Measurements from ENCODE around the gene AKT2. TPM values are rescaled to one million over a fixed set of nuclear protein-coding genes. Genes with fewer than 3 reads are reported as not detected.

The AKT2 gene
- total RNA-seq, 1 donor from 2014 or later = 136 TPM

DNA sequence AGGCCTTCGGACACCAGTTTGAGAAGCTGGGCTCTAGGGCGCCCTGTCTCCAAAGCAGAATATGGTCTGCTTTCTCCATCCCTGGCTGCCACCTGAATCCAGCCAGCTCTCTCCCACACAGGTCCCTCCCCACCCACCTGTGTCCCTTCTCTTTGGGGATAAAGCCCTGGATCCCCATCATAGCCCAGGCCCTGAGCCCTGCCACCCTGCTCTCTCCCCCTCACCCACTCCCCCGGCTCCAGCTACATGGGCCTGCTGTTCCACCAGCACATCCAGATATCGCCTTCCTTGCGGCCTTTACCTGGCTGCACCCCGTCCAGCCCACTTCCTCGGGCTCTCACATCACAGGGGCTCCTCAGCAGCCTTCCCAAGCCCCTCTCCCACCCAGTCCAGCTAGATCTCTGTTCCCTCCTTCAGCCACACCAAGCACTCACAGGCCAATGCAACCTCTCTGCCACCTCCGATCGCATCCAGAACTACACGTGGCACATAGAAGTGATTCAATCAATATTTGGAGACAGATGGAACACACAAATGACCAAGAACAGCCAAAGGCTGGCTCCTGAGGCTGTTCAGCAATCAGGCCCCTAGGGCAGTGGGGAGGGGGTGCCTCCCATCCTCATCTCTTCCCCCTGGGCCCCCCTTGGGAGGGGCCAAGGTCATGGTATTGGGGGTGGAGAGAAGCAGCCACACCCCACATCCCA is 7.6 kb downstream of the AKT2 start:
- intact Hi-C loops (cut with micrococcal nuclease) = no loop called here

DNA sequence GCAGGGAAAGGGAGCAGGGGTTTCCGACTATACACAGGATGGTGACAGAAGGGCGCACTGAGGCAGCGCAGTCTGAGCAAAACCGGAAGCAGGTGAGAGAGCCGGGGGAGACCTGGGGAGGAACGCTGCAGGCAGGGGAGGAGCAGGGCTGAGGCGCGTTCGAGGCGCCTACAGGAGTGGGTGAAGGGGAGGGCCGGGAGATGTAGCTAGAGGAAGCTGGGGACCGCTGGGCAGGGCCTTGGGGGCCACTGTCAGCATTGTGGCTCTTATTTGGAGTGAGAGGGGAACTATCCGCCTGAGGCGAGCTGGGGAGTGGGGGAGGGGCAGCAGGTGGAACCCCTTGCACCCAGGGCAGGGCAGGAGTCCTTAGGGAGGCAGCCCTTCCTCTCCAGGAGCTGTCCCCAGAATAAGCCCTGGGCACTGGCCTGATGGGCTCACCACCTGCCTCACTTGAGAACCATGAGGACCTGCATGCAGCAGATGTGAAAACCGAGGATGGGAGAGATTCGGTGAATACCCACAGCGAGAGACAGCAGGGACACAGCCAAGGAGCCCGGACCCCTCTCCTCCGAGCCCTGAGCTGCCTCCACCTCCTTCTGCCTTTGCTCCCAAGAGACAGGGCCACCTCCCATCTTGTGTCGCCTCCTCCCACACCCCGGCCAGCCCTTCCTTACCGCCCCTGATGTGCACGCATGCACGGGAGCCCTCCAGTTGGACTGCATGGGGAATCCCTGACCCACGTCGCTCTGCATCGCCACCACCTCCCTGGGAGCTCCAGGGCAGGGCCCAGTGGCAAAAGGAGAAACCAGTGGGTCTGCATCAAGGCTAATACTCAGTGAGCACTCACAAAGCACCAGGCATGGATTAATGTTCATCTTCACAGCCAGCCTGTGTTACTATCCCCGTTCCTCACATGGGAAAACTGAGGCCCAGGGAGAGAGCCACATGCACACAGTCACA is 10.3 kb downstream of the AKT2 start:
- intact Hi-C loops (cut with micrococcal nuclease) = no loop called here

DNA sequence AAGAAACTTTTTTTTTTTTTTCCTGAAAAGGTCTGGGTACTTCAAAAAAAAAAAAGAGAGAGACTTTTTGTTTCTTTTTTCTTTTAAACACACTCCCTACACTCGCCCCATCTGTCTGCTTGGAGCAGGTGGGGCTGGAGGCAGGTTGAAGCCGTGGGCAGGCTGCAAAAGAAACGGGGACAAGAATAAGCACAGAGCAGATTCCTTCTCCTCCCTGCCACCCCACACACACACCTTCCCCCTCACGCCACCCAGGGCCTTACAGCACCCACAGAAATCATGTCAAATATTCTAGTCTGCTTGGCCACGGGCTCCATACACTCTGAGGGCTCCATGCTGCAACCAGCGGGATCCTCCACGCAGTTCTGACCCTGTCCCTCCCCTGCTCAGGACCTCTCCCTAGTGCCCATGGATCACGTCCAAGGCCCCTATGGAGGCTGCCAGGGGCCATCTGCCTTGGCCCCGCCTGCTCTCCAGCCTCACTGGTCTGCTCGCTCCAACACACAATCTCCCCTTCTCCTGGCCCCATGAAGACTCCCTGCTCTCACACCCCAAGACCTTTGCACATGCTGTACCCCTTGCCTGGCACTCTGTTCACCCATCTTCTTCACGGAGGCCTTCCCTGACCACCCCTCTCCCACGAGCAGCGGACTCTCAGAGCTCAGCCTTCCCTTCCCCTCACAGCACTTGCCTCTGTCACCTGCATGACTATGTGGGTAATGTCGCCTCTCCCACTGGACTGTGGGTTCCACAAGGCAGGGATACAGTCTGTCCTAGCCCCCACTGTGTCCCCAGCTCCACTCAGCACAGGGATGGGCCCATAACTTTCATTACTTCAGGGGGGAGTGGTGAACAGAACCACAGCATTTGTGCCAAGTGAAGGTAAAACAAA is 11.4 kb downstream of the AKT2 start:
- intact Hi-C loops (cut with micrococcal nuclease) = no loop called here

DNA sequence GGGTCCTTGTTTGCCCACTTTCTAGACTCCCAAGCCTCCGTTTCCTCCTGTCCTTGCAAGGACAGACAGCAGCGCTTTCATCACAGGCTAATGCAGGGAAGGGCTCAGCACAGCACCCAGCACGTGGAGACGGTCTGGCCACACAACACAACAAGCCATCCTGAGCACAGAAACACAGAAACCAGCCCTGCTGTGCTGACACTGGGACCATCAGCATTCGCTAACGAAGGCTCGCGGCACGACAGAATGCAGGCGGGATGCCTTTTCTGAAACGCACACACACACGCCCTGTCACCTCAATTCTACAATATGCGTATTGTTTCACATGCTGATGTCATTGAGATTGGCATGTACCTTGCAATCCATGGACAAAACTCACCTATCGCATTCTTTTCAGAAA is 12.9 kb downstream of the AKT2 start:
- intact Hi-C loops (cut with micrococcal nuclease) = no loop called here

DNA sequence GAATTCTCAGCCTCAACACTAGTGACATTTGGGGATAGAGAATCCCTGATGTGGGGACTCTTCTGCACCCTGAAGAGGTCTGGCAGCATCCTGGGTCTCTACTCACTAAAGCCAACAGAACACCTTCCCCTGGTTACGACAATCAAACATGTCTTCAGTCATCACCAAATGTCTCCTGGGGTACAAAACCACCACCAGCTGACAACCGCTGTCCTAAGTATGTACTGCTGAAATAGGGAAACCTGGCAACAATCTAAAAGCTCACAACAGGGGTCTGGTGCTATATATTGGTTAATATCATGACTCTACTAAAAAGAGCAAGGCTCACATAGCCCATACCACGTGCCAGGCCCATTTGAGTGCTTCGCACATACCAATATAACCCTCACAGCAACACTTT is 13.4 kb downstream of the AKT2 start:
- intact Hi-C loops (cut with micrococcal nuclease) = no loop called here

DNA sequence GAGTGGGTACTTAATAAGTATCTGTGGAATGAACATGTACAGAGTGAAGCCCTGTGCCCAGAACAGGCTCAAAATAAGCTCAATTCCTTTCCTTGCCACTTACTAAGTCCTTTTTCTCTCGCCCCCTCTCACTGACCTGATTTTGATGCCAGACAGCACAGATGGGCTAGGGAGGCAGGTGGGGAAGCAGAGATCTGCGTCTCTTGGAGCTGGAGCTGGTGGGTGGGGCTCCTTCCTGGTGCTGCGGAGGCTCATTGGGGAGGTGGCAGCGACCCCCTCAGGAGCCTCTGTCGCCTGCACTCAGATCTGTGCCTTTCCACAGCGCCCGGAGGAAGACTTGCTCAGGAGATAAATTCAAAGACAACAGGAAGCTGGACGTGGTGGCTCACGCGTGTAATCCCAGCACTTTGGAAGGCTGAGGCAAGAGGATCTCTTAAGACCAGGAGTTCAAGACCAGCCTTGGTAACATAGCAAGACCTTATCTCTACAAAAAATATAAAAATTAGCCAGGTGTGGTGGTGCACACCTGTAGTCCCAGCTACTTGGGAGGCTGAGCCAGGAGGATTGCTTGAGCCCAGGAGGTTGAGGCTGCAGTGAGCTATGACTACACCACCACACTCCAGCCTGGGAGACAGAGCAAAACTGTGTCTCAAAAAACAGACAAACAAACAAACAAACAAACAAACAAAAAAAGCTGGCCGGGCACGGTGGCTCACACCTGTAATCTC is 14.6 kb downstream of the AKT2 start:
- intact Hi-C loops (cut with micrococcal nuclease) = no loop called here

DNA sequence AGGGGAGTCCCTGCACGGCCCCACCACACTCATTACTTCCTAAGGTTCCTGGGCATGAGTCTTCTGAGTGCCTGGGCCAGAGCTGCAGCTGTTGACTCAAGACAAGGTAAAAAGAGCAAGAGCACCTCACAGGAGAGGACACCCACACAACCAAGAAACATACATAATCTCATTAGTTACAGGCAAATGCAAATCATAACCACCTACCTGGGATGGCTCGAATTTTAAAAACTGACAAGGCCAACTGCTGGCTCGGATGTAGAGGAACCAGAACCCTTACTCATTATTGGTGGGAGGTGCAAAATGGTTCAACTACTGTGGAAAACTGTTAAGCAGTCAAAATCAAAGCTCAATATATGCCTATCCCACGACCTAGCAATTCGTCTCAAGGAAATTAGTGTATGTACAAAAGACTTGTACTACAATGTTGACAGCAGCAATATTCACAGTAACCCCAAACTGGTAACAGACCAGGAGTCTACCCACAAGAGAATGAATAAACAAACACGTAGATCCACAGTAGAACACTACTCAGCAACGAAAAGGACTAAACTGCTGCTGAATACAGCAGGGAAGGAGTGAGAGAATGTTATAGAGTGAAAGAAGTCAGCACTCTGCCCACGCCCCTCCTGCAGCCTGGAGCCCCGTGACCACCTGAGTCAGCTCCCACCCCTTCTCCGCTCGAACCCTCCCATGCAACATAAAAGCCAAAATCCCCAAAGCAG is 15.8 kb downstream of the AKT2 start:
- intact Hi-C loops (cut with micrococcal nuclease) = no loop called here

DNA sequence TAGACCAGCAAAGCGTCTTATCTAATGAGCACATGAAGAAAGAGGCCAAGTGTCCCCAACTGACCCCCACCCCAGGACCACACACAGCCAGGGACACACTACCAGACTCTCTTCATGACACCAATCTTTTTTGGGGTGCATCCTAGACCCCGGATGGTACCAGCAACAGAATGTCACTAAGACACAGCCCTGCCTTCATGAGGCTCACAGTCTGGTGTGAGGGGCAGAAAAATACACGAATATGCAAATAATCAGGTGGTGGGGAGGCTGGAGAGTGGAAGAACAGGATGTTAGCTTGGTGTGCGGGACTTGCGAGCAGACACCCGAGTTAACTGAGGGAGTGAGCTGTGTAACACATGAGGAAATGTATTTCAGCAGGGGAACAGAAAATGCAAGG is 17.5 kb downstream of the AKT2 start:
- intact Hi-C loops (cut with micrococcal nuclease) = no loop called here

DNA sequence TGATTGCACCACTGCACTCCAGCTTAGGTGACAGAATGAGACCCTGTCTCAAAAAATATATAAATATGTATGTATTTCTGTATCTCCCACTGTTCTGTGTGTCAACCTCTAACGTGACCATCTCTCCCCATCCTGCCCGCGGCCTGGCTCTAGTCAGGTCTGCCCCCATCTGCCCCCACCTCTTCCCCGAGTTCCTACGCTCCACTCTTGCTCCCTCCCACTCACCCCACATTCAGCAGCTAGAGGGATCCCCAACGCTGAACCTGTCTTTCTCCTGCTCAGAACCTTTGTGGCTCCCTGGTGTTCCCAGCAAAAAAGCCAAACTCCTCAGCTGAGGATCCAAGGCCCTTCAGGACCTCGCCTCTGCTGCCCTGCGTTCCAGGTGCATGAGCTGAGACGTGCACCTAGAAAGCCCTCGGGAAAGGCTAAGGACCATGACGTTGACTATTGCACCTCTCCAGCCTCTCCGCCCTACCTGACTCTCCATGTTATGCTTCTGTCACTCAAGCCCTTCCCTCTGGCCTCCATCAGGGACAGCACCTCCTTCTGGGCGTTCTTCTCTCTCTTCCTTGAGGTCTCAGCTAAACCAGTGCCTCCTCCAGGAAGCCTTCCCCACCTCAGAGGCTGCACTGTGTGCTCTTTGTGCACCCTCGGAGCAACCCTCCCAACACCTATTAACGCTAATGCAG is 18.1 kb downstream of the AKT2 start:
- intact Hi-C loops (cut with micrococcal nuclease) = no loop called here

DNA sequence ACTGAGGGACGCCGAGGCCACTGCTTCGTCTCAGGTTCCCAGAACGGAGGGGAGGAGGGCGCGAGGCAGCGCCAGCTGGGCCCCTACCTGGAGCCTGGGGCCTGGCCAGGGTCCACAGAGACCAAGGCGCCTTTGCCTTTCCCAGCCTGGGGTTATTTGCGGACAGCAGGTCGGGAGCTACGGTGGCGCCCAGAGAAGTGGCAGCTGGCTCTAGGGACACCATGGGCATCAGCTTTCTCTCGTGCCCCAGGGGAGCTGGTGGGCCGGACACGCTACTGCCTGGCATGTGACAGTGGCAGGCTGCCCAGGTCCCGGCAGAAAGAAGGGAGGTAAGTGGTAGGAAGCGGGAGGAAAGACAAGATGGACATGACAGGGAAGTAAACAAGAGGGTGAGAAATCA is 19.0 kb downstream of the AKT2 start:
- intact Hi-C loops (cut with micrococcal nuclease) = no loop called here

DNA sequence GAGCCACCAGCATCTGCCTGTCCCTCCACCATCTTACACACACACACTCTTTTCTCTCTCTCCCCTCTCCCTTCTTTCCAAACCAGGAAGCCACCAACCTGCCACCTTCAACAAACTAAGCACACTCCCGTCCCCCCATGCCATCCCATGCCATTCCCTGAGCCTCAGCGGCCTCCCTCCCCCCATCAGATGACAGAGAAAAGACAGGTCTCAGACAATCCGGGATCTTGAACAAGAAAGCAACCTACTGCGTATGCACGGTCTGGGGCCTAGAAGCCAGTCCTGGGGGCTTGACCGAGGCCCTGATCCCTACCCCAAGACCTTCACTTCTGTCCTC is 19.4 kb downstream of the AKT2 start:
- intact Hi-C loops (cut with micrococcal nuclease) = no loop called here

DNA sequence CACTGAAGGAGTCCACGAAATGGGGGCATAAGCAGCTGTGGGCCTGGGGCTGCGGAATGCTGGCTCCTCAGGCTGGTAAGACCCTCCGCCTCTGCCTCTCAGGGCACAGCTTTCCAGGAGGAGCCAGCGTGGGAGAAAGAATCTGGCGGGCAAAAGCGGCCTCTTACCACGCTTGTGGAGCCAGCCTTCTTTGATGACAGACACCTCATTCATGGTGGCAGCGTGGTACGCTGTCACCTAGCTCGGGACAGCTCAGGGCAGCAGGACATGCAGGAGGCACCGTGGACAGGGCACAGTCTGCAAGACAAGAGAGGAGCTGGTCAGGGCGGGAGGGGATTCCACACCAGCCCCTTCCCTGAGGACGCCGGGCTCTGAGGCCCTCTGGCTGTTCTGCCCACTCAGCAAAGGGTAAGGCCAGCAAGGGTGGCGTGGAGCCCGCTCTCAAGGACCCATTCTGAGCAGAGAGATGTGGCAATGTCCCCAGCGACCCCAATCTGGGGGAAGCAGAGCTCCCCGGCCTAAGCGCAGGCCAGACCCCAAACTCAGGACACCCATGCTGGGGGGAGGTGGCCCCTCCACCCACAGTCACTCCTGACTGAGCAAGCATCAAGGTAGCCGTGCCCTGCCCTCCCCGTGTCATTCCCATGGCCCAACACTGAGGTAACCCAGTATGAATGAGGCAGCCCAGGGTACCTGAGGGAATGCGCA is 19.9 kb downstream of the AKT2 start:
- intact Hi-C loops (cut with micrococcal nuclease) = no loop called here

DNA sequence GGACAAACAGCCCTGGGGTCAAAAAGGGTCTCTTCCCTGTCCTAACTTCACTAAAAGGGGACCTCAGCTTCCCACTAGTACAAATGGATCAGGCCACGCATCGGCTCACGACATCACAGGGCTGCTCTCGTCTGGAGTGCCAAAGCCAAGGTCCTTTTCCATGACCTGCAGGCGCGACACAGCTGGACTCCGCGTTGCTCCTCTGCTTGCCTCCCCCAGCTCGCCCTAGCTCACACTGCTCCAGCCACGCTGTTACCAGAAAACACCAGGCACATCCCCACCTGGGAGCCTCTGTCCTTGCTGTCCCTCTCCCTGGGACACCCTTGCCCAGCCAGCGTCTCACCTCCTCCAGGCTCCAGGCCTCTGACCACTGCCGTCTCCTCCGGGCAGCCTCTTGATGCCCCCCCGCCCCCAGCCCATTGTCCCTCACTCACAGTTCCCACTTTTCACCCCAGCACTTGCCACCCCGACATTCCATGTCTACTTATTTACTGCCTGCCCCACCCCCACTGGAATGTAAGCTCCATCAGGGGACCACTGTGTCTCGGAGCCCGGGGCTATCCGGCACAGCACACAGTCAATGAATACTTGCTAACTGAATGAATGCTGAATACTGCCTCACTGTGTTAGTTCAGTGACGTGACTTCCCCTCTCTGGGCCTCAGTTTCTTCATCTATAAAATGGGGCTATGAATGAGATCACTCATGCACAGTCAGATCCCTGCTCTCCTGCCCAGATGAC is 20.7 kb downstream of the AKT2 start:
- intact Hi-C loops (cut with micrococcal nuclease) = no loop called here

DNA sequence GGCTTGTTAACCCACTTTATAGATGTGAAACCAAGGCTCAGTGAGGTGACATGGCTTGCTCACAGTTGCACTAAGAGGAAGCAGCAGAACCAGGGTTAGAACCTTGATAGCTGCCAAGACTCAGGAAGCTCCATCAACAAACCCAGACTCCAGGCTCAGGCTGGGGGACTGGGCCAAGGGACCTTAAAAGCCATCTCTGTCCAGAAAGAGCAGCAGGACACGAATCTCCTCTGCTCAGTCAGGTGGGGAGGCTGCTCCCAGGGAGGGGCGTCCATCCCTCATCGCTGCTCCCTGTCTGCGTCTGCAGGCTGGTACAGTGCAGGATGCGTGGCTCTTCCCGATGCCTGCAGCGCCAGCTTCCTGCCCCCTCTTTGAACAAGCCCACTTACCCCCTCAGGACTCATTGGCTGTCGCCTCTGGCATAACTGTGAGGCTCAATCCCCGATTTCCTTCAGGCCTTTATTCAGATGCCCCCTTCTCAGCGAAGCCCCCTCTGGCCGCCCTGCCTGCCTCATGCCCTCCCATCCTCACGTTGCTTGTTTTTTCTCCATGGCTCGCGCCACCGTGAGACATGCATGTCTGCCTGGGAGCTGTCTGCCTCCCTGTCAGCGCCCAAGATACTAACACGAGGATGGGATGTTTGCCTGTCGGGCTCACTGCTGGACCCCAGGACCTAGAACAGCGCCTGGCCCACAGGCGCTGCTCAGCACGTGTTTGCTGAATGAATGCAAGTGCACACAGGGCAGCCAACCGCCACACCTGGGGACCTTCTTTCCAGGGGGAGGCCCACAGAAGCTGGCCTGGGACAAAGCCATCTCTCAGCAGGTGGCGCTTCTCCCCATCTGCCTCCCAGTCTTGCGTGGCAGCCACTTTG is 21.5 kb downstream of the AKT2 start:
- intact Hi-C loops (cut with micrococcal nuclease) = no loop called here

DNA sequence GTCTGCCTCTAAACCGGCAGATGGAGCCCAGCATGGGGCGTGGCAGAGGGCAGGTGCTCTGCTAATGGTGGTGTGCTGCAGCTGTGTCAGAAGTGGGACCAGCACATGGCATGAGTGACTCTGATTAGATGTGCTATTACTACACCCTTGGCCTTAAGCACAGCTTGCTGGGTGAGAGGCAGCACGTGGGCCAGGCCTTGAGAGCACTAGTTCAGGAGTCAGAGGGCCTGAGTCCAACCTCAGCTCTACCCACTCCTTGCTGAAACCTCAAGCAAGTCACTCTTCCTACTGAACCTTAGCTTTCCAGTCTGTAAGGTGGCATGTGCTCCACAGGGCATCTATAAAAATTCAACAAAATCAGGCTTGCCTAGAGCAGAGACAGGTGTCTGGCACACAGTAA is 22.7 kb downstream of the AKT2 start:
- intact Hi-C loops (cut with micrococcal nuclease) = no loop called here

DNA sequence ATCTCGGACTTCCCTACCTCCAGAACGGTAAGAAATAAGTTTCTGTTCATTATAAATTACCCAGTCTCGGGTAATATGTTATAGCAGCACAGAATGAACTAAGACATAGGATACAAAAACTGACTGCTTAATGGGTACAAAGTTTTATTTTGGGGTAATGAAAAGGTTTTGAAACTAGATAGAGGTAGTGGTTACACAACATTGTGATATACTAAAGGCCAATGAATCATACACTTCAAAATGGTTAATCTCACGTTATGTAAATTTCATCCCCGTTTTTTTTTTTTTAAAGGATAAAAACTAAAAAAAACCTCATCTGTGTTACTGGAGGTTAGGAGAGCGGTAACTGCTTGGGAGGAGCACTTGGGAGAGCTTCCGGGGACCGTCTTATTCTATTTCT is 23.5 kb downstream of the AKT2 start:
- intact Hi-C loops (cut with micrococcal nuclease) = no loop called here

DNA sequence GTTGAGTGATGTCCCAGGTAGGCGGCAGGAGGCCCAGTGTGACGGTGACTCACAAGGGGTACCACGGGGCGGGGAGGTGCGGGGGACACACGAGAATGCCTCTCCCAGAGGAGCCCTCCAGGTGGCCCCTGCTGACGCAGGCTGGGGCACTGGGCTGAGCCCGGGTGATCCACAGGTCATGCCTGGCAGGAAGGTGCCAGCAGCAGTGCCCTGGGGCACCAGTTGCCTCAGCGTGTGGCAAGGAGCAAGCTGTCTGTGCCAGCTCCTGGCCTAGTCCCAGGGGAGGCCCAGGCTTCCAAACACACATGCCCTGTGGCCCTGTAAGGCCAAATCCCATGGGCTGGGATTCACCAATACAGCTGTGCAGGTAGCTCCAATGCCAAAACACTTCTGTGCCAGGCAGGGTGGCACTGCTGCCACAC is 28.0 kb downstream of the AKT2 start:
- intact Hi-C loops (cut with micrococcal nuclease) = no loop called here

DNA sequence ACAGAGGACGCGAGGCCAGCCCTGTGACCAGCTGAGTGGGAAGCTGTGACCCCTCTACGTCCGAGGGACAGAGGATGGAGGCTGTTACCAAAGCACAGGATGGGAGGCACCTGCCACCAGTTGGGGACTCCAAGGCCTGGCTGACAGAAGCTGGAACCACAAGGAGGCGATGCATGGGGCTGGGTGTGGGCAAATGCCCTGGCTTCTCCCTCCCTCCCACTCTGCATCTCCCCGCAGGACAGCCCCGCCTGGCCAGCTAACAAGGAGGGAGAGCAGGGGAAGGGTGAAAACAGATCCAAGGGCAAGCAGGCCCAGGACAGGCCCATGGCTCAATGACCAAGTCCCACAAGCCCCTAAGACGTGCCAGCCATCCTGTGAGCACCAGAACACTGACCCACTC is 28.6 kb downstream of the AKT2 start:
- intact Hi-C loops (cut with micrococcal nuclease) = no loop called here

All from T-helper 1 cell treated with Interleukin-12 subunit alpha and Interleukin-12 subunit beta and Interleukin-4 antibody, amounts not matched to agents 30 ng/mL and 1 ng/mL, for 36 hours (primary cell).